ENCODE results near the gene WDR41. TPM values are rescaled to one million over a fixed set of nuclear protein-coding genes. Genes with fewer than 3 reads are reported as not detected.
A peak's percentile ranks its signal among the peaks of the same experiment; 100 is the strongest.
"Not testable (repeated sequence)": the region's sequence is repeated elsewhere in the genome, so short reads cannot be mapped to it uniquely, and the experiment has no call there.

The WDR41 gene
- total RNA-seq, 1 experiment from 2014 or later, result 85.1 TPM

DNA sequence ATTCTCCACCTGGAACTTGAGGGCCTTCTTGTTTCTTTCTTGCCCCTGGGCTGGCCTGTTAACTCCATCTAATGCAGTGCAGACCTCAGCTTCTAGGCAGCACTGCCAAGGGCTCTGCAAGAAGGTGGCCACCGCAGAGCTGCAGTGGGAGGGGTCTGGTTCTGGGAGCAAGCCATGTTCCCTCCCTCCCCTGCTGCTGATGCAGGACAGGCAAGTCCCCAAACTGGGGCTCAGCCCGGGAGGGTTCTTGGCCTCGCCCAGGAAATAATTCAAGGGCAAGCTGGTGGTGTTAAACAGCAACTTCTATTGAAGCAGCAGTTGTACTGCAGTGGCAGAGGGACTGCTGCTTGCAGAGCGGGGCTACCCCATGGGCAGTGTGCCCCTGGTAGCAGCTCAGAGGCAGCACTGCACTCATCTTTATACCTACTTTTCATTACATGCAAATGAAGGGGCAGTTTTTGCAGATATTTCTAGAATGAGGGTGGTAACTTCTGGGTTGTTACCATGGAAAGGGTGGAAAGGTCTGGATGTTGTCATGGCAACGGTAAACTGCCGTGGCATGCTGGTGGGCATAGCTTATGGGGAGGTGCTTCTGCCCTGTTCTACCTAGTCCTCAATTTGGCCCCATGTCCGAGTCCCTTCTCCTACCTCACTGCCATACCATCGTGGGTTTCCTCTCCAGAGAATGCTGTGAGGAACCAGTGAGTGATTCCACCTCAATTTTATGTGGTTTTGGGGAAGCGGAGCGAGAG lies 82.1 kb downstream of the WDR41 start:
- Histone ChIP-seq H3K27me3 (no peaks in the 10 kb centered on the region), H3K36me3 (no peaks in the 10 kb centered on the region), H3K4me1 (no peaks in the 10 kb centered on the region), H3K9me3 (replicated peaks) (no peaks in the 10 kb centered on the region), H3K4me3 (no peak overlapping the region), H3K27ac (no peak overlapping the region)
- no peak for DNase-seq

DNA sequence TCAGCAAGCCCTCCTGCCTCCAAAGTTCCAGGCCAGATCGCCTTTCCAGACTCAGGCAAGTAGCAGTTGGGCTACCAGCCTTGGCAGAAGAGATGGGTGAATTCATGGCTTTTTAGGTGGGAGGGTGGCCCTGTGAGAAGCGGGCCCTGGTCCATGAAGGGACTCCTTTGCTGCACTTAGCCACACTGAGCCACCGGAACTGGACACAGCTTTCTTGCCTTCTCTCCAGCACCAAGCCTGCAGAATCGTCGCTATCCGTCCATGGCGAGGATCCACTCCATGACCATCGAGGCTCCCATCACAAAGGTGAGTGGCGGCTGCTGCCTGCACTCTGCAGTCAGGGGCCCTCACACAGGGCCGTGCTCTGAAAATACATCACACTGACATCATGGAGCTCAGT lies 85.0 kb downstream of the WDR41 start:
- Histone ChIP-seq H3K27ac (no peak overlapping the region), H3K36me3 (no peaks in the 10 kb centered on the region), H3K27me3 (no peaks in the 10 kb centered on the region), H3K9me3 (replicated peaks) (no peaks in the 10 kb centered on the region), H3K4me1 (no peaks in the 10 kb centered on the region; the same call in 1 of the 2 replicates), H3K4me3 (no peak overlapping the region)
- DNase-seq, result no peak

DNA sequence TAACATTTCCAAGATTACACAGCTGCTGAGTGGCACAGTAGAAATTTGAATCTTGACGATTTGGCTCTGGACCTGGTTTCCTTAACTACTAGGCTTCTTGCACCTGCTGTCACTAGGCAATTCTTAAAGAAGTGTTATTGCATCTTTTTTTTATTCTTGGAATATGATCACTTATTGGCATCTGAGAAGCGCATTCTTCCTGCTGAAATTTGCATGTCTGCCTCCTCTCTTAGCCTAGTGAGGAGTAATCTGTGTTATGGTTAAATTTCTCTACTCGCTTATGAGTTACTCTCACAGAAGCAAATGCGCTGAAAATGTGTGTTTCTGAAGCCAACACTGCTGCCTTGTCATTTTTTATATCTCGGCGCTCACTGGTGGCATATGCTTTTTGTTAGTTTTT lies 89.3 kb downstream of the WDR41 start:
- Histone ChIP-seq H3K36me3 (no peaks in the 10 kb centered on the region), H3K27ac (no peak overlapping the region), H3K4me3 (no peak overlapping the region), H3K27me3 (no peaks in the 10 kb centered on the region), H3K9me3 (replicated peaks) (no peaks in the 10 kb centered on the region), H3K4me1 (peaks cover 16% of the 10 kb centered on the region)
- no peak for DNase-seq

DNA sequence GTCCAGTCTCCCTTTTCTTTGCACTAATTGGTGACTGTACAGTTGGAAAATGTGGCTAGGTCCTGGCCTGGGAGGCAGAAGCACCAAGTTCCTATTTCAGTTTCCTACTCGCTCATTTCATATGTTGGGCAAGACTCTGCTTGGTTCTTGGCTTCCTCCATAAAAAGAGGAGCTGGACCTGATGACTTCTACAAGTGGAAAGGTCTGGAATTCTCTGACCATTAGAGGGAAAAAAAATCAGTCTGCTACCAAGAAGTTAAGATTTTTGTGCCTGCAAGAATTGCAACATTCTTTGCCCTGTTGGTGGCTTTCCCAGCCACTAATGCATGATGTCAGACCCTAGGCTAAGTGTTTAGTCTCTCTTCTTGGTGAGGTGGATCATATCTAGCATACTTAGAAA lies 91.5 kb downstream of the WDR41 start:
- Histone ChIP-seq H3K36me3 (no peaks in the 10 kb centered on the region), H3K4me3 (no peak overlapping the region), H3K9me3 (replicated peaks) (no peaks in the 10 kb centered on the region), H3K27me3 (no peaks in the 10 kb centered on the region), H3K27ac (no peak overlapping the region), H3K4me1 (peaks cover 16% of the 10 kb centered on the region)
- DNase-seq, result no peak

DNA sequence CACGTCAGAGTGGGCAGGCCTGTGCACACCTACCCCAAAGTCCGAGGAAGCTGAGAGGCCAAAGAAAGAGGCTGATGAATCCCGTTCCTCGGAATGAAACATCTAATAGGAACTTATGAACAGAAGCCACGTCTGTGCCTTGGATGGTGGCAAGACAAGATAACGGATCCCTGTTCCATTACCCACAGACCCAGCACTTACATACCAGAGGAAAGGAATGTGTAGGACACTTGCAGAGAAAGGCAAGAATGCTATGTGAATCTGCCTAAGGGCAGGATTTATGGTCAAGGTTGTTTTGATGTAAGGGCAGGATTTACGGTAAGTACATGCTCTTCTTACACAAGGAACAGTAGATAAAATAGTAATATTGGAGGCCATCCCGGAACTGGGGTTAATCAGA lies 93.2 kb downstream of the WDR41 start:
- H3K4me3 ChIP-seq, result no peak overlapping the region
- no peaks in the 10 kb centered on the region for H3K36me3 ChIP-seq
- H3K27ac ChIP-seq, result peak overlapping the region; percentile 62
- peak; percentile 61 to 75 for DNase-seq
- H3K27me3 ChIP-seq, result no peaks in the 10 kb centered on the region
- no peaks in the 10 kb centered on the region for H3K9me3 ChIP-seq (replicated peaks)
- H3K4me1 ChIP-seq, result peaks cover 16% of the 10 kb centered on the region

DNA sequence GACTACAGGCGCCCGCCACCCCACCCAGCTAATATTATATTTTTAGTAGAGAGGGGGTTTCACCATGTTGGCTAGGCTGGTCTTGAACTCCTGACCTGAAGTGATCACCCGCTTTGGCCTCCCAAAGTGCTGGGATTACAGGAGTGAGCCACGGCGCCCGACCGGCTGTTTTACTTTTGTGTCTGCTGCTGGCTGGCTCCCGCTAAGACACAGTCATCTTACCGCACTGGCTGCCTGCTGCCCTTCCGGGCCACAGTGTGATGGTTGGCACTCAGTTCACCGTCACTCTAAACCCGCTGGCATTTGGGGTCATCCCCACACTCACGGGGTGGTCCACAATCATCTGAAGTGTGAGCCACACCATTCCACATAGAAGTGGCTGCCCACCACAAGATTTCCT lies 93.7 kb downstream of the WDR41 start:
- no peak for DNase-seq
- H3K27ac ChIP-seq, result peak overlapping the region; percentile 62

DNA sequence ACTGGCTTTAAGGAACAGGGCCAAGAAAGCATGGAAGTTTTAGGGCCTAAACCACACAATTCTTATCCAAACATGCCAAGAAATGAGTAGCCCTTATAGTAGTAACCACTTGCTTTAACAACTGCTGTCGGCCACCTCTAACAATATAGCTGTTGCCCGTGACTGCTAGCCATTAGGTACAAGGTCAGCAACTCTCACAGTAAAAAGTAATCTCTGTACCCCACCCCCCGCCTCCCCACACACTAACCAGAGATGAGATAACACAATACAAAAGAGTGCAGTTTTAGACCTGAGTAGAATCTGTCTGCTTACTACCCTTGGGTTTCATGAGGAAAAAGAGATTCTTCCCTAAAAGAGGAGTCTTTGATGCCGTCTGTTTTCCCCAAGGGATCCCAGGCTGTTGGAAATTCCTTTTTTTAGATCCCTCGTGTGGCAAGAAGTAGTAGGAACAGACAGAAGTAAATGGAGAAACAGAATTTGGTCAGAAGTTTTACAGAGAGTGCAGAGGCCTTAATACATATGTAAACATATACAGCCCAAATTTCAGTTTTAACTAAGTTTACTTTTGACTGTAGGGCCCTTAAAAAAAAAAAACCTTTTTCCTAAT lies 94.3 kb downstream of the WDR41 start:
- H3K36me3 ChIP-seq, result no peaks in the 10 kb centered on the region
- H3K4me1 ChIP-seq, result peaks cover 16% of the 10 kb centered on the region
- DNase-seq, result no peak
- H3K27ac ChIP-seq, result no peak overlapping the region
- H3K4me3 ChIP-seq, result no peak overlapping the region
- H3K27me3 ChIP-seq, result no peaks in the 10 kb centered on the region
- H3K9me3 ChIP-seq (replicated peaks), result no peaks in the 10 kb centered on the region

More for the DNA sequence above, 93.7 kb downstream of the WDR41 start:
- H3K4me3 ChIP-seq, result no peak overlapping the region
- H3K4me1 ChIP-seq, result peaks cover 16% of the 10 kb centered on the region
- no peaks in the 10 kb centered on the region for H3K27me3 ChIP-seq
- H3K36me3 ChIP-seq, result no peaks in the 10 kb centered on the region
- H3K9me3 ChIP-seq (replicated peaks), result no peaks in the 10 kb centered on the region

DNA sequence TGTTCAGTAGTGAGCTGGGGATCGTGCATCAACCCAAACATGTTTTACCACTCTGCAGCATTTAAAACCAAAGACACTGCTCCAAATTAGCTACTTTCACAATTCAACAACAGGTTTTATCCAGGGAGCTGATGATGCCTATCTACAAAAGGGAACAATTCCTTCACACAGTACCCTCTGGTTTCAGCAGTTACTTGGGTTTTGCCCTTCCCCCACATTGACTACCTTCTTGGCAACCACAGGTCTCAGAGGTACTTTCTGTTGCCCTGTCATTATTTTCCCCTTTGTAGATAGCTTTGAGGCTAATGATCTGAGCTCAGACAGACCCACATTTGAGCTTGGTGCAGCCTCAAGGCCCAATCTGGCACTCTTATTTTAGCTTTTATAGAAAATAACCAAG lies 96.1 kb downstream of the WDR41 start:
- Histone ChIP-seq H3K9me3 (replicated peaks) (no peaks in the 10 kb centered on the region), H3K4me1 (peaks cover 16% of the 10 kb centered on the region), H3K36me3 (no peaks in the 10 kb centered on the region), H3K27me3 (0 out of 2 replicates have a peak, but pooled peaks cover 3% of the 10 kb centered on the region), H3K27ac (no peak overlapping the region), H3K4me3 (no peak overlapping the region)
- no peak for DNase-seq

DNA sequence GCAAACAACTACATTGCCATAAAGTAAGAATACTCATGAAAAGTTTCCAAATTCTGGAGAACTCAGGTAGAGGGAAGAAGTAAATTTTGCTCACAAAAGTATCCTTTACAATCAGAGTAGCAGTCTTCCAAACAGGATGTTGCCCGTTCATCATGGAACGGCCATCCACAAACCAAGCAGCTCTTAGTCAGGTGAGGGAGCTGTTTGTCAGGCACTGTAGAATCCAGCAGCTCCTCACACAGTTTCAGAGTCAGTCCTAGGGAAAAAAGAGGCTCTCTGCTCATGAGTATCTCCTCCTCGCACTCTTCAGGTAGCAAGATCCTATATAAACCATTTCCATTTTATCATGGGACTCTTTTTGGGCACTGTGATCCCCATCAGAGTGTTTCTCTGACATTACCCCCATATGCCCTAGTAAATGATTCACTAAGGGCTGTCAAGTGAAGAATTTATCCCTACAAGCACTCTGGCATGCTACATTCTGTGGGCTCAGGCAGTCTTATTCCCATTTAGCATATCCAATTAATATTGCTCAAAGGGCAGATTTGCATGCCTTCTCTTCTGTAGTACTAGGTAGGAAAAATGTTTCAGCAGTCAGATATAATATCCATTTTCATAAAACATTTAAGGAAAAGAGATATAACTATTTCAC lies 97.9 kb downstream of the WDR41 start:
- peaks cover 7% of the 10 kb centered on the region for H3K4me1 ChIP-seq
- H3K27ac ChIP-seq, result no peak overlapping the region
- no peak for DNase-seq
- H3K27me3 ChIP-seq, result 0 out of 2 replicates have a peak, but pooled peaks cover 3% of the 10 kb centered on the region
- H3K36me3 ChIP-seq, result no peaks in the 10 kb centered on the region
- H3K4me3 ChIP-seq, result no peak overlapping the region
- H3K9me3 ChIP-seq (replicated peaks), result no peaks in the 10 kb centered on the region

DNA sequence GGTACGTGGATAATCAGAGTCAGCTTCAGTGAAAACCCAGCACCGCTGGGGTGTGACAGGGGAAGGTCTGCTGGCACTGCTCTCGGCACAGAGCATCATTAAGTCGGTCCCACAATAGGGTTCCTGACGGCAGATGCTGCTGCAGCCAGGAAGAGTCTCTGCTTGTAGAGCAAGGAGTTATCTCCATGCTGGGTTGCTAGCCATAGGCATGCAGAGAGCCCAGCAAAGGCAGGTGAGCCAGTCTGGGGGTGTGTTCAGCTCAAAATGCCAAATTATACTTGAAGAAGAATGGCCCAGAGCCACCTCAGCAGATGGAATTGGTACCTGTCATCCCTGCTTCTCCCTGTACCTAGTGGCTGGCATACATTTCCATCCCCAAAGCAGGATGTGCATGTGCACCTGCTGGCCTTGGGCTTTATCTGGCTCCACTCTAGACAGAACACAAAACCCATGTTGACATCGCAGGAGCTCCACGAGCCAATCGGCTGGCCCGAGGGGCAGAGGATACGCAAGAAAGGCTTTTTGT lies 100.8 kb downstream of the WDR41 start:
- Histone ChIP-seq H3K27ac (no peak overlapping the region), H3K9me3 (replicated peaks) (no peaks in the 10 kb centered on the region)
- no peak for DNase-seq

DNA sequence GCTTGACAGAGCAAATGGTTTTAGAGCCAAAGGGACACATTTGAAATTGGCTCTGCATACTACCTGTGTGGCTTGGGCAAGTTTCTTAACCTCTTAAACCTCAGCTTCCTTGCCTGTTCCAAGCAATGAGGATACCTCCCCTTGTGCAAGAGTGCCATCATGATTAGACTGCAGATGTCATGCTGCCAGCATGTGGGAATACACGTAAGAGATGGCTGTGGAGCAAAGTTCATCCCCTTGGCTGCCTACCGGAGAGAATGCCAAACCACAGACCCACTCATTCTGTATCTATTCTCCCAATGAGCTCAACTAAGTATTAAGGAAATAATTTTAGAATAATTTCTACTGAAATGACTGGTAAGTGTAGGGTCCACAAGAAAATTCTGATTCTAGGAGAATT lies 101.3 kb downstream of the WDR41 start:
- Histone ChIP-seq H3K4me3 (no peak overlapping the region), H3K9me3 (replicated peaks) (no peaks in the 10 kb centered on the region), H3K36me3 (no peaks in the 10 kb centered on the region), H3K4me1 (peaks cover 3% of the 10 kb centered on the region; the same call in 1 of the 2 replicates), H3K27me3 (0 out of 2 replicates have a peak, but pooled peaks cover 3% of the 10 kb centered on the region), H3K27ac (no peak overlapping the region)
- no peak for DNase-seq

More for the DNA sequence above, 100.8 kb downstream of the WDR41 start:
- Histone ChIP-seq H3K27me3 (0 out of 2 replicates have a peak, but pooled peaks cover 3% of the 10 kb centered on the region), H3K4me3 (no peak overlapping the region), H3K4me1 (peaks cover 3% of the 10 kb centered on the region; the same call in 1 of the 2 replicates), H3K36me3 (no peaks in the 10 kb centered on the region)

DNA sequence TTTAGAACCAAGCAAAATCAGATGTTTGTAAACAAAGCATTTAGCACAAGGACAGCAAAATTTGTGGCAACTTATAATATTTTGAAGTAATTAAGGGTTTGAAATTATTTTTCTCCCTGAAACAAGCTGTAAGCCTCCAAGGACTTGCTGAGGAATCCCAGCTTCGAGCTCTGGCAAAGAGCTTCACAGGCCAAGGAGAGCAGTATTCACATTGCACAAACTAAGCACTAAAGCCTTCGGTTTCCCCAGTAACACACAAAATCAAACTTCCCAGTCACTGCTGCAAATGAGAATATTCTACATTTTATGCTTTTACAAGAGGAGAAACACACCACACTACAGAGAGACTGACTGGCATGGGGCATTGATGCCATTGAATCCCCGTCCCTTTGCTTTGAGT lies 101.9 kb downstream of the WDR41 start:
- Histone ChIP-seq H3K9me3 (replicated peaks) (no peaks in the 10 kb centered on the region), H3K27me3 (0 out of 2 replicates have a peak, but pooled peaks cover 3% of the 10 kb centered on the region), H3K36me3 (no peaks in the 10 kb centered on the region), H3K4me3 (no peak overlapping the region), H3K27ac (no peak overlapping the region), H3K4me1 (peaks cover 3% of the 10 kb centered on the region; the same call in 1 of the 2 replicates)
- no peak for DNase-seq

DNA sequence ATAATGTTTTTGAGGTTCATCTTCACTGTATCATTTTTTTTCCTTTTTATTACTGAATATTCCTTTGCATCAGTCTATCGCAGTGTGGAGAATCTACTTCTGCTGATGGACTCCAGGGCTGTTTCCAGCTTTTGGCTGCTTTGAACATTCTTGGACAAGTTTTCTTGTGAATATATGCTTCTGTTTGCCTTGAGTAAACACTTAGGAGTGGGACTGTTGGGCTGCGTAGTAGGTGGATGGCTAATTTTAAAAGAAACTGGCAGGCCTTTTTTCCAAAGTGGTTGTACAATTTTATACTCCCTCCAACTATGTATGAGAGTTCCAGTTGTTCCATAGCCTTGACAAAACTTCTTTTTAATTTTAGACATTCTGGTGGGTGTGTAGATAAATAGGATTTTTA lies 102.4 kb downstream of the WDR41 start:
- Histone ChIP-seq H3K27me3 (0 out of 2 replicates have a peak, but pooled peaks cover 3% of the 10 kb centered on the region), H3K4me3 (no peak overlapping the region), H3K9me3 (replicated peaks) (no peaks in the 10 kb centered on the region), H3K27ac (no peak overlapping the region), H3K36me3 (no peaks in the 10 kb centered on the region), H3K4me1 (peaks cover 3% of the 10 kb centered on the region; the same call in 1 of the 2 replicates)
- no peak for DNase-seq

DNA sequence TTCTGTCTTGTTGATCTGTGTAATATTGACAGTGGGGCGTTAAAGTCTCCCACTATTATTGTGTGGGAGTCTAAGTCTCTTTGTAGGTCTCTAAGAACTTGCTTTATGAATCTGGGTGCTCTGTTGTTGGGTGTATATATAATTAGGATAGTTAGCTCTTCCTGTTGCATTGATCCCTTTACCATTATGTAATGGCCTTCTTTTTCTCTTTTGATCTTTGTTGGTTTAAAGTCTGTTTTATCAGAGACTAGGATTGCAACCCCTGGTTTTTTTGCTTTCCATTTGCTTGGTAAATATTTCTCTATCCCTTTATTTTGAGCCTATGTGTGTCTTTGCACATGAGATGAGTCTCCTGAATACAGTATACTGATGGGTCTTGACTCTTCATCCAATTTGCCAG lies 105.8 kb downstream of the WDR41 start:
- H3K4me1 ChIP-seq, H3K27me3 ChIP-seq: not testable (repeated sequence)

DNA sequence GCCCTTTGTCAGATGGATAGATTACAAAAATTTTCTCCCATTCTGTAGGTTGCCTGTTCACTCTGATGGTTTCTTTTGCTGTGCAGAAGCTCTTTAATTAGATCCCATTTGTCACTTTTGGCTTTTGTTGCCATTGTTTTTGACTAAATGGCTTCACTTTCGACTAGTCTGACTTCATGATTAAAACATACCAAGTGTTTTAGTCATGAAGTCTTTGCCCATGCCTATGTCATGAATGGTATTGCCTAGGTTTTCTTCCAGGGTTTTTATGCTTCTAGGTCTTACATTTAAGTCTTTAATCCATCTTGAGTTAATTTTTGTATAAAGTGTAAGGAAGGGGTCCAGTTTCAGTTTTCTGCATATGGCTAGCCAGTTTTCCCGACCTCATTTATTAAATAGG lies 108.8 kb downstream of the WDR41 start:
- H3K27ac ChIP-seq; H3K4me1 ChIP-seq; DNase-seq; H3K27me3 ChIP-seq; H3K36me3 ChIP-seq; H3K4me3 ChIP-seq; H3K9me3 ChIP-seq (replicated peaks): not testable (repeated sequence)

More for the DNA sequence above, 105.8 kb downstream of the WDR41 start:
- not testable (repeated sequence) for H3K9me3 ChIP-seq (replicated peaks); H3K4me3 ChIP-seq; DNase-seq; H3K36me3 ChIP-seq; H3K27ac ChIP-seq

All from SJCRH30 (cell line).